Left ventricle myocardium inferior (tissue), 1 donor: ENCODE measurements around the gene ROR1. TPM values are rescaled to one million over a fixed set of nuclear protein-coding genes. Genes with fewer than 3 reads are reported as not detected.
A peak's percentile ranks its signal among the peaks of the same experiment; 100 is the strongest.

ENCODE experiments used
- DNase-seq: peaks from one replicate; pipeline ENCODE4 v3.0.0-alpha.2; 2020
- H3K27ac ChIP-seq: fragments of 200-600 bp; replicated peaks from 2 replicates; pipeline ENCODE4 v1.8.0; 2021
- H3K27me3 ChIP-seq: fragments of 200-600 bp; 2 replicates; pipeline ENCODE4 v1.8.0; 2021; ENCODE audit warnings: low read depth
- H3K36me3 ChIP-seq: fragments of 200-600 bp; 2 replicates; pipeline ENCODE4 v1.8.0; 2021
- H3K4me1 ChIP-seq: fragments of 200-600 bp; 2 replicates; pipeline ENCODE4 v1.8.0; 2021
- H3K4me3 ChIP-seq: fragments of 200-600 bp; 2 replicates; pipeline ENCODE4 v1.8.0; 2021; ENCODE audit warnings: mild to moderate bottlenecking, moderate library complexity
- H3K9me3 ChIP-seq: fragments of 200-600 bp; replicated peaks from 2 replicates; pipeline ENCODE4 v1.8.0; 2021
- CTCF ChIP-seq: fragments of 200-600 bp; IDR thresholded peaks from 2 replicates; pipeline ENCODE4 v1.8.0; 2021; ENCODE audit warnings: antibody characterized with exemption, mild to moderate bottlenecking, borderline replicate concordance
- intact Hi-C: fragments of 100-400 bp; cut with micrococcal nuclease; formaldehyde crosslinking; loops from one replicate; pipeline ENCODE4 v1.11.0; 2022
- total RNA-seq: library from RNA; stranded (reverse); fragmentation: NEBNext Ultra II Directional; extraction: Animal tissue kit (Norgen Biotek cat#: 25700); gene quantifications from one replicate; pipeline ENCODE4 v1.2.1, GENCODE V29; 2021
- donor health status: DM: no; HTN: yes; CAD: no; lungs with severe emphysema.

Gene ROR1
- total RNA-seq, 1 donor from 2014 or later = 14.0 TPM

GRCh38 chr1:63882048-63882704 is 108.4 kb downstream of the ROR1 start:
- intact Hi-C loops = no loop called here
- peak overlapping the region; percentile 37 for H3K27ac ChIP-seq
- TF ChIP-seq CTCF = no peak
- no peaks in the 10 kb centered on the region for H3K9me3 ChIP-seq
- H3K36me3 ChIP-seq = no peaks in the 10 kb centered on the region
- no peaks in the 10 kb centered on the region for H3K27me3 ChIP-seq
- peaks cover 64% of the 10 kb centered on the region for H3K4me1 ChIP-seq
- H3K4me3 ChIP-seq = no peak overlapping the region
- no peak for DNase-seq

GRCh38 chr1:63883494-63884235 is 109.8 kb downstream of the ROR1 start:
- H3K4me1 ChIP-seq = peaks cover 61% of the 10 kb centered on the region
- no peak for TF ChIP-seq CTCF
- H3K4me3 ChIP-seq = no peak overlapping the region
- no peaks in the 10 kb centered on the region for H3K27me3 ChIP-seq
- no peaks in the 10 kb centered on the region for H3K36me3 ChIP-seq
- H3K9me3 ChIP-seq = no peaks in the 10 kb centered on the region
- no peak overlapping the region for H3K27ac ChIP-seq
- intact Hi-C loops = no loop called here
- DNase-seq = no peak

GRCh38 chr1:63884486-63884885 is 110.7 kb downstream of the ROR1 start:
- Histone ChIP-seq H3K27ac (peak overlapping the region; percentile 3), H3K27me3 (no peaks in the 10 kb centered on the region), H3K4me3 (no peak overlapping the region), H3K36me3 (no peaks in the 10 kb centered on the region), H3K9me3 (no peaks in the 10 kb centered on the region), H3K4me1 (peaks cover 53% of the 10 kb centered on the region)
- no peak for DNase-seq
- TF ChIP-seq CTCF = no peak
- intact Hi-C loops = no loop called here

- no peak overlapping the region for H3K4me3 ChIP-seq
- no peaks in the 10 kb centered on the region for H3K36me3 ChIP-seq
- H3K4me1 ChIP-seq = peaks cover 39% of the 10 kb centered on the region
- H3K9me3 ChIP-seq = no peaks in the 10 kb centered on the region
- intact Hi-C loops = no loop called here
- no peak overlapping the region for H3K27ac ChIP-seq
- no peak for TF ChIP-seq CTCF
- H3K27me3 ChIP-seq = no peaks in the 10 kb centered on the region
- no peak for DNase-seq
Observed at GRCh38 chr1:63885899-63886298, 112.1 kb downstream of the ROR1 start.

- Histone ChIP-seq H3K9me3 (no peaks in the 10 kb centered on the region), H3K27ac (no peak overlapping the region), H3K4me1 (peaks cover 34% of the 10 kb centered on the region), H3K36me3 (no peaks in the 10 kb centered on the region), H3K4me3 (no peak overlapping the region), H3K27me3 (no peaks in the 10 kb centered on the region)
- intact Hi-C loops = no loop called here
- TF ChIP-seq CTCF = no peak
- no peak for DNase-seq
Observed at GRCh38 chr1:63886340-63886739, 112.5 kb downstream of the ROR1 start.
